Mesothelial cell of epicardium (in vitro differentiated cells): ENCODE results near the gene CYYR1. TPM values are rescaled to one million over a fixed set of nuclear protein-coding genes. Genes with fewer than 3 reads are reported as not detected.

Source experiments
- DNase-seq, 2 experiments: peaks; one replicate each; pipeline ENCODE4 v3.0.0; 2021; ENCODE audit warnings: low spot score in 2 of 2; ENCODE audit not compliant: unreplicated experiment in 2 of 2
- H3K27ac Mint-ChIP-seq: 2 replicates; pipeline ENCODE4 v1.8.0; 2021; ENCODE audit warnings: mixed read lengths
- H3K27me3 Mint-ChIP-seq: 2 replicates; pipeline ENCODE4 v1.8.0; 2021; ENCODE audit warnings: low read depth, mixed read lengths
- H3K36me3 Mint-ChIP-seq: 2 replicates; pipeline ENCODE4 v1.8.0; 2021; ENCODE audit warnings: mixed read lengths
- H3K4me1 Mint-ChIP-seq: 2 replicates; pipeline ENCODE4 v1.8.0; 2021; ENCODE audit warnings: mixed read lengths
- H3K4me3 Mint-ChIP-seq: 2 replicates; pipeline ENCODE4 v1.8.0; 2021; ENCODE audit warnings: mild to moderate bottlenecking, moderate library complexity, mixed read lengths
- H3K9me3 Mint-ChIP-seq: 2 replicates; pipeline ENCODE4 v1.8.0; 2021; ENCODE audit warnings: mixed read lengths
- total RNA-seq: library from RNA; stranded (reverse); gene quantifications from 3 replicates; pipeline ENCODE4 v1.2.1, GENCODE V29; 2021
- TF ChIP-seq, protein P1 (sequence below): fragments of 200-600 bp; sonication (generic); IDR thresholded peaks from one replicate; pipeline ENCODE4 v1.5.0; 2021; ENCODE audit warnings: antibody characterized with exemption; ENCODE audit not compliant: unreplicated experiment

Gene CYYR1
- total RNA-seq, 1 donor from 2014 or later: 19.3 TPM

DNA sequence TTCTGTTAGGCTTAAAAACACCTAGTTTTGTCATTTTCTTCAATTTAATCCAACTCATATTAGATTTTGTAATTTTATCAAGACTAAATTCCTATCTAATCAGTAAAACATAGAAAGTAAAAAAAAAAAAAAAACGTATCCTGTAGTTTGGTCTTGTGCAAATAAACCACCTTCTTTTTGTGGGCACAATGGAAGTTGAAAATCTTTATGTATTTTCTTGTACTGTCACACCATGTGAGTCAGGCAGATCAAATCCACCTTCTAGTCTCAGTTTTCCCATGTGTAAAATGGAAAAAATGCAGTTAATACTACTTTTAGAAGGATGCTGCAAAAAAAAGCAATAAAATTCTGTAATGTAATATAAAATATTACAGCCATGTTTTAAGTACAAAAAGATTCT, 129.8 kb downstream of the CYYR1 start:
- peaks cover 4% of the 10 kb centered on the region for H3K36me3 Mint-ChIP-seq
- peaks cover 14% of the 10 kb centered on the region for H3K9me3 Mint-ChIP-seq
- TF ChIP-seq, protein P1, sequence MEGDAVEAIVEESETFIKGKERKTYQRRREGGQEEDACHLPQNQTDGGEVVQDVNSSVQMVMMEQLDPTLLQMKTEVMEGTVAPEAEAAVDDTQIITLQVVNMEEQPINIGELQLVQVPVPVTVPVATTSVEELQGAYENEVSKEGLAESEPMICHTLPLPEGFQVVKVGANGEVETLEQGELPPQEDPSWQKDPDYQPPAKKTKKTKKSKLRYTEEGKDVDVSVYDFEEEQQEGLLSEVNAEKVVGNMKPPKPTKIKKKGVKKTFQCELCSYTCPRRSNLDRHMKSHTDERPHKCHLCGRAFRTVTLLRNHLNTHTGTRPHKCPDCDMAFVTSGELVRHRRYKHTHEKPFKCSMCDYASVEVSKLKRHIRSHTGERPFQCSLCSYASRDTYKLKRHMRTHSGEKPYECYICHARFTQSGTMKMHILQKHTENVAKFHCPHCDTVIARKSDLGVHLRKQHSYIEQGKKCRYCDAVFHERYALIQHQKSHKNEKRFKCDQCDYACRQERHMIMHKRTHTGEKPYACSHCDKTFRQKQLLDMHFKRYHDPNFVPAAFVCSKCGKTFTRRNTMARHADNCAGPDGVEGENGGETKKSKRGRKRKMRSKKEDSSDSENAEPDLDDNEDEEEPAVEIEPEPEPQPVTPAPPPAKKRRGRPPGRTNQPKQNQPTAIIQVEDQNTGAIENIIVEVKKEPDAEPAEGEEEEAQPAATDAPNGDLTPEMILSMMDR: no peak
- H3K27me3 Mint-ChIP-seq: no peaks in the 10 kb centered on the region
- H3K27ac Mint-ChIP-seq: no peak overlapping the region
- no peak for DNase-seq
- H3K4me1 Mint-ChIP-seq: peaks cover 21% of the 10 kb centered on the region
- H3K4me3 Mint-ChIP-seq: no peak overlapping the region

DNA sequence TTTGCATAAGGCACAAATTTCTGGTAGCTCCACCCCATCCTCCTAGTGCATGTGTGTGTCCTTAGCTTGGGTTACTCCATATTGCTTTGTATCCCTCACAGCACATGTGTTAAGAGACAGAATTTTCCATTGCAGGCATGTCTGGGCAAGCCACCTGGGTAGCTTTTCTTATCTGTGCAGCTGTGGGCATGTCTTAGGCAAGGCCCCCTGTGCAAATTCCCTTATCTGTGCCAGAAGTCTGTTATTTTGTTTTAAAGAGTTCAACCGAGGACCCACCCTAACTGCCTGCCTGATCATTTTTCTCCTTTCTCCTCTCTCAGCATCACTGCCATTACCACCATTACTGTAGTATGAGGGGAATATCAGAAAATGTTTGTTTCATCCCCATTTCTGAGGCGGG, 131.9 kb downstream of the CYYR1 start:
- no peak for DNase-seq
- H3K4me3 Mint-ChIP-seq: no peak overlapping the region
- peaks cover 14% of the 10 kb centered on the region for H3K9me3 Mint-ChIP-seq
- H3K27me3 Mint-ChIP-seq: no peaks in the 10 kb centered on the region
- peaks cover 7% of the 10 kb centered on the region for H3K4me1 Mint-ChIP-seq
- TF ChIP-seq, protein P1: no peak
- no peak overlapping the region for H3K27ac Mint-ChIP-seq
- peaks cover 4% of the 10 kb centered on the region for H3K36me3 Mint-ChIP-seq

DNA sequence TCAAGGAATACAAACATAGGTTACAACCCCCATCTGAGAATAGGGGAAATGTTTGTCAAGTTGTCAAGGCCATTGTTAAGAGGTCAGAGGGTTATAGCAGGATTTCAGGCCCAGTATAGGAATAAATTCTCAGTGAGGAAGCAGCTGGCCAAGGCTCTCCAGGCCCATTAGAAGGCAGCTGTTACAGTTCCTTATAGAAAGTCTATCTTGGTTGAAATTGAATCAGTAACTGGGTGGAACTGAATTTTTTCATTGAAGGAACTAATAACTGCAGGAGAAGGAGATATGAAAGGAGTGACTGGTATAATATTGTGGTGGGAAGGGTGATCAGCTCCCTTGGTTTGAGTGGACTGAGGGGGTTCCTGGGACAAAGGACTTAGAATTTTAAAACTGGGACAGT, 134.1 kb downstream of the CYYR1 start:
- H3K4me1 Mint-ChIP-seq: no peaks in the 10 kb centered on the region
- H3K9me3 Mint-ChIP-seq: peaks cover 14% of the 10 kb centered on the region
- no peak for DNase-seq
- no peaks in the 10 kb centered on the region for H3K27me3 Mint-ChIP-seq
- no peak overlapping the region for H3K27ac Mint-ChIP-seq
- TF ChIP-seq, protein P1: no peak
- H3K36me3 Mint-ChIP-seq: peaks cover 4% of the 10 kb centered on the region
- H3K4me3 Mint-ChIP-seq: no peak overlapping the region

DNA sequence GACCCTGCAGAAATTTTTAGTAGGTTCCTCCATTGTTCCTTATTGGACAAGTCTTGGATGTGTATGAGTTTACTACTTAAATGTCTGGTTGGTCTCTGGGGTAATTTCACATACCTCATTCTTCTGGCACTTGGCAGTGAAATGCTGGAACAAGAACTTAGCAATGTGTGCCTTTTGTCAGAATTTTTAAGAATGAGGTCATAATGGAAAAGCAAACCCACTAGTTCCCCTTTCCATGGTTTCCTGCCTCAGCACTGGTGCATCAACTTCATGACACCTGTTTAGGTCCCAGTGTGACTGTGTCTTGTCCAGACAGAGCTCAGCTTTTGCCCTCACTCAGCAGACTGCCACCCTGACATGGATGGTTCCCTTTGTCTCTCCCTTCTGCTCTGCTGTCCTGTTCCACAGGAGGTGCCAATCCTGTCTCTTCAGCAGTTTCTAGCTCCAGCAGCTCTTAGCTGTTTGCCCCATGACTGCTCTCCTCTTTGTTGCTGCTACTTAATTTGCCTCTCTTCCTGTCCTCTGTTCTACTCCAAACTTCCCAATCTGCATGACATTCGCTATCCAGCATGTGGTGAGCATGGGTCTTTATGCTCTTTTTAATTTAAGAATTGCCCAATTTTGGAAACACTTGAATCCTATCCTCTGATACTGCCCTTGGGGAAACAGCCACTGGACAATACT, 135.6 kb downstream of the CYYR1 start:
- H3K4me1 Mint-ChIP-seq: no peaks in the 10 kb centered on the region
- no peak overlapping the region for H3K4me3 Mint-ChIP-seq
- TF ChIP-seq, protein P1: no peak
- peaks cover 14% of the 10 kb centered on the region for H3K9me3 Mint-ChIP-seq
- H3K36me3 Mint-ChIP-seq: peaks cover 4% of the 10 kb centered on the region
- DNase-seq: no peak
- no peak overlapping the region for H3K27ac Mint-ChIP-seq
- H3K27me3 Mint-ChIP-seq: no peaks in the 10 kb centered on the region

DNA sequence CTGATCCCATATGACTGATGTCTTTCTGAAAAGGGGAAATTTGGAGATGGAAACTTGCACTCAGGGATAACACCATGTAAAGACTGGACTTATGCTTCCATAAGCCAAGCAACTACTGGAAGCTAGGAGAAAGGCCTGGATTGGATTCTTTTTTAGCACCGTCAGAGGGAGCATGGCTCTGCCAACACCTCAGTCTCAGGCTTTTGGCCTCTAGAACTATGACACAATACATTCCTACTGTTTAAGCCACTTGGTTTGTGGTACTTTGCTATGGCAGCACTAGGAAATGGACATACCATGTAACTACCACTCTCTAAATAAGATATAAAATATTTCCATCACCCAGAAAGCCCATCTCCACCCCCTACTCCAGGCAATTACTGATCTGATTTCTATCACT, 139.7 kb downstream of the CYYR1 start:
- TF ChIP-seq, protein P1: no peak
- H3K9me3 Mint-ChIP-seq: no peaks in the 10 kb centered on the region
- no peaks in the 10 kb centered on the region for H3K4me1 Mint-ChIP-seq
- no peaks in the 10 kb centered on the region for H3K36me3 Mint-ChIP-seq
- no peak for DNase-seq
- H3K4me3 Mint-ChIP-seq: no peak overlapping the region
- H3K27me3 Mint-ChIP-seq: no peaks in the 10 kb centered on the region
- no peak overlapping the region for H3K27ac Mint-ChIP-seq
